ENCODE results near the gene DNM3.

DNA sequence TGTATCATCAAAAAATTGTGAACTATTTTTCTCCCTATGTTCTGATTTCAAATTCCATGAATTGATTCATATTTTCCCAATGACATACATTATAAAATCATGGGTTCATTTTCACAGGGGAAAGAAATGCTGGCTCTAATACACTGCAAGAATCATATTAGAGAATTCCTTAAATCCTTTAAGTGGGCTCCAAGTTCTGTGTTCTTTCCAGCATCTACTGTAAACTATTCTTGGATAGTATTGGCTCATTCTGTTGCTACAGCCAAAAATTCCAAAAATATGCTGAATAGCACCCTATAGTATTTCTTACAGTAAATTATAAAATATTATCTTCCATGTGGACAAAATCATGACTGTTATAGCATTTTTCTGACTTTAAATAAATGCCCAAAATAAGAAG lies 560.2 kb downstream of the DNM3 start:
- TF ChIP-seq EP300 (IDR thresholded peaks at IDR 0.05) (no peak), CTCF (IDR thresholded peaks at IDR 0.05) (no peak)
